K562 (cell line): Measurements from ENCODE around the gene AKT3. TPM values are rescaled to one million over a fixed set of nuclear protein-coding genes. Genes with fewer than 3 reads are reported as not detected.
A peak's percentile ranks its signal among the peaks of the same experiment; 100 is the strongest.

Source experiments
- CBX3 ChIP-seq, 2 experiments: IDR thresholded peaks; 1 replicate in 1 of 2; 2 replicates in 1 of 2; pipeline ENCODE4 v1.6.1; 2012; ENCODE audit warnings: inconsistent platforms in 2 of 2, low read length in 2 of 2, borderline replicate concordance in 1 of 2, control low read depth in 1 of 2
- E2F6 ChIP-seq, 2 experiments: IDR thresholded peaks; 2 replicates each; pipeline ENCODE4 v1.6.1; 2011; ENCODE audit warnings: borderline replicate concordance in 1 of 2, control low read depth in 1 of 2, low read depth in 1 of 2, low read length in 1 of 2, mild to moderate bottlenecking in 1 of 2, mixed read lengths in 1 of 2, moderate library complexity in 1 of 2; ENCODE audit not compliant: insufficient read depth in 1 of 2, insufficient read length in 1 of 2, poor library complexity in 1 of 2, severe bottlenecking in 1 of 2; ENCODE audit errors: extremely low read depth in 1 of 2
- MEIS2 ChIP-seq: fragments of 450-650 bp; IDR thresholded peaks from 2 replicates; pipeline ENCODE4 v1.6.1; 2014; ENCODE audit warnings: mild to moderate bottlenecking; ENCODE audit not compliant: partially characterized antibody
- NR0B1 ChIP-seq: fragments of 450-650 bp; IDR thresholded peaks from one replicate; pipeline ENCODE4 v1.6.1; 2018; ENCODE audit warnings: mild to moderate bottlenecking, moderate library complexity; ENCODE audit not compliant: partially characterized antibody
- POLR2AphosphoS5 ChIP-seq: IDR thresholded peaks from 2 replicates; pipeline ENCODE4 v1.6.1; 2011; ENCODE audit warnings: mild to moderate bottlenecking, low read depth, low read length, moderate library complexity; ENCODE audit not compliant: control insufficient read depth, insufficient read depth
- SIX5 ChIP-seq, 2 experiments: IDR thresholded peaks; 2 replicates each; pipeline ENCODE4 v1.6.1; 2011; ENCODE audit warnings: low read length in 2 of 2, borderline replicate concordance in 1 of 2, low read depth in 1 of 2, mild to moderate bottlenecking in 1 of 2, moderate library complexity in 1 of 2; ENCODE audit not compliant: insufficient read depth in 1 of 2
- ZBTB26 ChIP-seq: fragments of 450-650 bp; formaldehyde crosslinking; IDR thresholded peaks from 2 replicates; pipeline ENCODE4 v1.4.0; 2022; ENCODE audit warnings: missing genetic modification characterization
- ZBTB40 ChIP-seq, 2 experiments: fragments of 450-650 bp in 1 of 2; sonication (generic) in 1 of 2; formaldehyde crosslinking in 1 of 2; IDR thresholded peaks; 2 replicates each; pipeline versions ENCODE4 v1.7.1 to v1.9.0; 2016 to 2022; ENCODE audit warnings: inconsistent platforms in 1 of 2, mild to moderate bottlenecking in 1 of 2, missing genetic modification reagents in 1 of 2
- ZNF445 ChIP-seq: fragments of 250-450 bp; sonication (Bioruptor Pico); IDR thresholded peaks from 2 replicates; pipeline ENCODE4 v1.4.0; 2020; ENCODE audit warnings: low read depth, mild to moderate bottlenecking, moderate library complexity
- polyA plus RNA-seq, 8 experiments: library from polyadenylated mRNA; depleted of rRNA in 4 of 8; stranded (reverse) in 5 of 8; unstranded in 3 of 8; fragments of >200 nt; fragmentation: Nextera tagmentation in 2 of 8; fragmentation: Illumina TruSeq in 1 of 8; extraction: Ambion mirVana in 2 of 8; extraction: Trizol in 1 of 8; gene quantifications; 2 replicates each; pipeline versions ENCODE4 v1.2.1 to v1.2.3, GENCODE V29; 2011 to 2014; ENCODE audit warnings: inconsistent platforms in 1 of 8, missing spikeins in 1 of 8
- total RNA-seq, 7 experiments: library from RNA; depleted of rRNA in 6 of 7; stranded (reverse); fragments of >200 nt in 6 of 7; fragmentation: Illumina TruSeq in 2 of 7; extraction: Trizol in 2 of 7; gene quantifications; 2 replicates each; pipeline versions ENCODE4 v1.2.1 to v1.2.3, GENCODE V29; 2011 to 2021; ENCODE audit warnings: low replicate concordance in 1 of 7

The AKT3 gene
- total and polyA plus RNA-seq, 9 of the 15 experiments (the other 6 are each of a cell fraction or from before 2014, with no cell fraction given): 0.04 to 0.54 (median 0.18) TPM; not detected in 1

- TF ChIP-seq ZBTB40 (IDR thresholded peaks at IDR 0.05) (no peak), ZBTB40 (CRISPR knock-in tag; IDR thresholded peaks at IDR 0.05) (no peak), POLR2AphosphoS5 (no peak), E2F6 (IDR thresholded peaks at IDR 0.05; ENCODE audit: borderline replicate concordance in 1 of 2, extremely low read depth in 1 of 2, insufficient read depth in 1 of 2, insufficient read length in 1 of 2, low read depth in 1 of 2, low read length in 1 of 2, poor library complexity in 1 of 2, severe bottlenecking in 1 of 2) (peak in 1 of 2 experiments; percentile 47), NR0B1 (no peak), ZBTB26 (no peak), SIX5 (IDR thresholded peaks at IDR 0.05; ENCODE audit: borderline replicate concordance in 1 of 2, insufficient read depth in 1 of 2, low read depth in 1 of 2, low read length in 2 of 2) (no peak), MEIS2 (peak; percentile 60), CBX3 (IDR thresholded peaks at IDR 0.05; ENCODE audit: borderline replicate concordance in 1 of 2, low read length in 2 of 2) (no peak), ZNF445 (CRISPR knock-in tag) (no peak)
Observed at GRCh38 chr1:243505986-243506689, 343.9 kb downstream of the AKT3 start (continued).
